MCF 10A (cell line): ENCODE measurements around the gene SLC38A1. TPM values are rescaled to one million over a fixed set of nuclear protein-coding genes. Genes with fewer than 3 reads are reported as not detected.

ENCODE experiments used
- BruUV-seq: library from RNA; stranded (reverse); fragments of 400-500 nt; replicated peaks from 2 replicates; lab custom pipeline; 2021; lab: Mats Ljungman, UMichigan
- CTCF ChIA-PET: fragments of 300-600 bp; sonication (Branson Sonifier 250); formaldehyde crosslinking; extraction: SDS; loops from one replicate; lab custom pipeline; 2021; ENCODE audit warnings: antibody characterized with exemption, inconsistent platforms; lab: Yijun Ruan, JAX
- POLR2A ChIA-PET: fragments of 300-600, 350-650 bp; sonication (Branson Sonifier 250); formaldehyde crosslinking; extraction: SDS; loops from one replicate; lab custom pipeline; 2020; ENCODE audit warnings: antibody characterized with exemption, inconsistent platforms; lab: Yijun Ruan, JAX
- DNase-seq: peaks from one replicate; pipeline ENCODE4 v3.0.0-alpha.2; 2018; ENCODE audit not compliant: unreplicated experiment
- H3K27ac Mint-ChIP-seq: one replicate; pipeline ENCODE4 v1.8.0; 2022; ENCODE audit warnings: mild to moderate bottlenecking, low read depth, mixed read lengths; ENCODE audit not compliant: unreplicated experiment
- H3K27me3 Mint-ChIP-seq: one replicate; pipeline ENCODE4 v1.8.0; 2022; ENCODE audit warnings: mixed read lengths; ENCODE audit not compliant: insufficient read depth, unreplicated experiment
- H3K36me3 Mint-ChIP-seq: one replicate; pipeline ENCODE4 v1.8.0; 2022; ENCODE audit warnings: mild to moderate bottlenecking, moderate library complexity, mixed read lengths; ENCODE audit not compliant: insufficient read depth, unreplicated experiment
- H3K4me1 Mint-ChIP-seq: one replicate; pipeline ENCODE4 v1.8.0; 2022; ENCODE audit warnings: mixed read lengths; ENCODE audit not compliant: insufficient read depth, unreplicated experiment
- H3K4me3 Mint-ChIP-seq: one replicate; pipeline ENCODE4 v1.8.0; 2022; ENCODE audit warnings: mild to moderate bottlenecking, moderate library complexity, mixed read lengths; ENCODE audit not compliant: unreplicated experiment
- H3K9me3 Mint-ChIP-seq: one replicate; pipeline ENCODE4 v1.8.0; 2022; ENCODE audit warnings: mixed read lengths; ENCODE audit not compliant: unreplicated experiment
- CTCF ChIP-seq: fragments of 200-600 bp; IDR thresholded peaks from one replicate; pipeline ENCODE4 v1.8.0; 2022; ENCODE audit warnings: antibody characterized with exemption, mild to moderate bottlenecking; ENCODE audit not compliant: unreplicated experiment
- intact Hi-C: fragments of 100-400 bp; cut with micrococcal nuclease; formaldehyde crosslinking; loops from 2 replicates; pipeline ENCODE4 v1.14.1; 2022
- total RNA-seq: library from RNA; stranded (reverse); gene quantifications from 2 replicates; pipeline ENCODE4 v1.2.3, GENCODE V29; 2022

The SLC38A1 gene
- total RNA-seq, 1 experiment from 2014 or later: 327 TPM

GRCh38 chr12:46205294-46205693, 63.5 kb downstream of the SLC38A1 start:
- Mint-ChIP-seq H3K27ac (peak overlapping the region; percentile 59), H3K9me3 (no peaks in the 10 kb centered on the region), H3K4me3 (no peak overlapping the region), H3K36me3 (peaks cover 88% of the 10 kb centered on the region), H3K27me3 (no peaks in the 10 kb centered on the region), H3K4me1 (peaks cover 18% of the 10 kb centered on the region)
- TF ChIP-seq CTCF: no peak
- no peak for DNase-seq
- ChIA-PET CTCF (interaction anchor here (0.9 to 1.2 kb wide), 2 partner anchors 10 to 13 kb away, joined by 3 read pairs; no protein-coding TSS in a partner anchor), POLR2A (interaction anchor here (0.9 to 2.1 kb wide), 5 partner anchors 9 to 469 kb away, joined by 3 to 4 read pairs (median 3); no protein-coding TSS in a partner anchor)
- intact Hi-C loops: no loop called here
- no TSS peak for BruUV-seq

- no TSS peak for BruUV-seq
- H3K9me3 Mint-ChIP-seq: no peaks in the 10 kb centered on the region
- no peak overlapping the region for H3K4me3 Mint-ChIP-seq
- no peak for DNase-seq
- ChIA-PET POLR2A (interaction anchor here (1.2 kb wide), 1 partner anchor 41 kb away, joined by 3 read pairs; no protein-coding TSS in a partner anchor), CTCF (no interaction called here)
- peaks cover 97% of the 10 kb centered on the region for H3K36me3 Mint-ChIP-seq
- intact Hi-C loops: no loop called here
- H3K4me1 Mint-ChIP-seq: no peaks in the 10 kb centered on the region
- H3K27me3 Mint-ChIP-seq: no peaks in the 10 kb centered on the region
- H3K27ac Mint-ChIP-seq: no peak overlapping the region
- TF ChIP-seq CTCF: no peak
Measured at GRCh38 chr12:46201284-46201789, 67.5 kb downstream of the SLC38A1 start.

GRCh38 chr12:46200551-46200950, 68.3 kb downstream of the SLC38A1 start:
- no TSS peak for BruUV-seq
- Mint-ChIP-seq H3K27me3 (no peaks in the 10 kb centered on the region), H3K27ac (no peak overlapping the region), H3K36me3 (peaks cover 97% of the 10 kb centered on the region), H3K9me3 (no peaks in the 10 kb centered on the region), H3K4me3 (no peak overlapping the region), H3K4me1 (no peaks in the 10 kb centered on the region)
- intact Hi-C loops: no loop called here
- DNase-seq: no peak
- ChIA-PET CTCF (no interaction called here), POLR2A (no interaction called here)
- no peak for TF ChIP-seq CTCF

GRCh38 chr12:46198913-46199312, 69.9 kb downstream of the SLC38A1 start:
- Mint-ChIP-seq H3K4me1 (no peaks in the 10 kb centered on the region), H3K27ac (no peak overlapping the region), H3K9me3 (no peaks in the 10 kb centered on the region), H3K4me3 (no peak overlapping the region), H3K27me3 (no peaks in the 10 kb centered on the region), H3K36me3 (peaks cover 97% of the 10 kb centered on the region)
- ChIA-PET CTCF (interaction anchor here (0.7 to 1.0 kb wide), 2 partner anchors 45 to 55 kb away, joined by 4 to 5 read pairs; no protein-coding TSS in a partner anchor), POLR2A (interaction anchor here (1.0 kb wide), 1 partner anchor 69 kb away, joined by 3 read pairs; no protein-coding TSS in a partner anchor)
- no TSS peak for BruUV-seq
- intact Hi-C loops: no loop called here
- DNase-seq: no peak
- no peak for TF ChIP-seq CTCF
